H9 (cell line): ENCODE measurements around the gene KCNJ15. TPM values are rescaled to one million over a fixed set of nuclear protein-coding genes. Genes with fewer than 3 reads are reported as not detected.

Source experiments
- DNase-seq: peaks from one replicate; pipeline ENCODE4 v3.0.0-alpha.2; 2017
- H2AFZ ChIP-seq: one replicate; pipeline ENCODE4 v1.6.1; 2013; ENCODE audit warnings: mild to moderate bottlenecking, low read length, control low read depth, moderate library complexity
- H2AK5ac ChIP-seq: 2 replicates; pipeline ENCODE4 v1.6.1; 2013; ENCODE audit warnings: low read length, control low read depth, mixed read lengths; ENCODE audit not compliant: insufficient read length
- H2BK120ac ChIP-seq: one replicate; pipeline ENCODE4 v1.6.1; 2013; ENCODE audit warnings: low read depth, mild to moderate bottlenecking, low read length, control low read depth, inconsistent platforms; ENCODE audit not compliant: poor library complexity, severe bottlenecking
- H2BK12ac ChIP-seq: 2 replicates; pipeline ENCODE4 v1.6.1; 2013; ENCODE audit warnings: low read length, control low read depth, mixed read lengths, low read depth; ENCODE audit not compliant: insufficient read length
- H2BK15ac ChIP-seq: 2 replicates; pipeline ENCODE4 v1.6.1; 2013; ENCODE audit warnings: low read depth, low read length, control low read depth
- H2BK20ac ChIP-seq: one replicate; pipeline ENCODE4 v1.6.1; 2013; ENCODE audit warnings: low read depth, mild to moderate bottlenecking, low read length, control low read depth, inconsistent platforms; ENCODE audit not compliant: poor library complexity, severe bottlenecking
- H2BK5ac ChIP-seq: 2 replicates; pipeline ENCODE4 v1.6.1; 2013; ENCODE audit warnings: low read length, control low read depth, mixed read lengths; ENCODE audit not compliant: insufficient read length
- H3K14ac ChIP-seq: 2 replicates; pipeline ENCODE4 v1.6.1; 2013; ENCODE audit warnings: low read length, control low read depth; ENCODE audit not compliant: insufficient read depth
- H3K18ac ChIP-seq: 2 replicates; pipeline ENCODE4 v1.6.1; 2013; ENCODE audit warnings: low read depth, mild to moderate bottlenecking, mixed read lengths, low read length, control low read depth; ENCODE audit not compliant: insufficient read length
- H3K23ac ChIP-seq: 2 replicates; pipeline ENCODE4 v1.6.1; 2013; ENCODE audit warnings: low read length, control low read depth, mixed read lengths, low read depth; ENCODE audit not compliant: insufficient read length
- H3K23me2 ChIP-seq: 2 replicates; pipeline ENCODE4 v1.6.1; 2013; ENCODE audit warnings: low read depth, mild to moderate bottlenecking, mixed read lengths, low read length, control low read depth; ENCODE audit not compliant: insufficient read length, poor library complexity, severe bottlenecking
- H3K27ac ChIP-seq: 2 replicates; pipeline ENCODE4 v1.5.1; 2013; ENCODE audit warnings: low read length, control low read depth, mixed read lengths, low read depth; ENCODE audit not compliant: insufficient read length
- H3K27me3 ChIP-seq: 2 replicates; pipeline ENCODE4 v1.6.1; 2013; ENCODE audit warnings: low read length, control low read depth, inconsistent platforms; ENCODE audit not compliant: insufficient read depth
- H3K4ac ChIP-seq: 2 replicates; pipeline ENCODE4 v1.6.1; 2013; ENCODE audit warnings: low read depth, mild to moderate bottlenecking, control low read depth, inconsistent platforms, low read length, moderate library complexity
- H3K4me1 ChIP-seq: 2 replicates; pipeline ENCODE4 v1.6.1; 2013; ENCODE audit warnings: low read length, control low read depth, inconsistent platforms; ENCODE audit not compliant: insufficient read depth
- H3K4me2 ChIP-seq: 2 replicates; pipeline ENCODE4 v1.6.1; 2013; ENCODE audit warnings: low read length, control low read depth, mixed read lengths; ENCODE audit not compliant: insufficient read length, insufficient read depth
- H3K56ac ChIP-seq: 2 replicates; pipeline ENCODE4 v1.6.1; 2013; ENCODE audit warnings: low read depth, mild to moderate bottlenecking, mixed read lengths, low read length, control low read depth; ENCODE audit not compliant: insufficient read length
- H3K79me1 ChIP-seq: 2 replicates; pipeline ENCODE4 v1.6.1; 2013; ENCODE audit warnings: low read depth, mild to moderate bottlenecking, moderate library complexity, low read length, control low read depth, inconsistent platforms; ENCODE audit not compliant: insufficient read depth, poor library complexity, severe bottlenecking
- H3K79me2 ChIP-seq: 2 replicates; pipeline ENCODE4 v1.6.1; 2013; ENCODE audit warnings: low read length, control low read depth, inconsistent platforms; ENCODE audit not compliant: insufficient read depth
- H3K9ac ChIP-seq: 2 replicates; pipeline ENCODE4 v1.6.1; 2013; ENCODE audit warnings: low read length, control low read depth, mixed read lengths; ENCODE audit not compliant: insufficient read length; ENCODE audit errors: extremely low read depth
- H3K9me3 ChIP-seq: one replicate; pipeline ENCODE4 v1.6.1; 2013; ENCODE audit warnings: low read depth, low read length, inconsistent platforms; ENCODE audit not compliant: control insufficient read depth
- H3T11ph ChIP-seq: one replicate; pipeline ENCODE4 v1.6.1; 2013; ENCODE audit warnings: mild to moderate bottlenecking, low read length, control low read depth, inconsistent platforms
- H4K20me1 ChIP-seq: one replicate; pipeline ENCODE4 v1.6.1; 2013; ENCODE audit not compliant: control insufficient read depth, insufficient read length, insufficient read depth
- H4K5ac ChIP-seq: 2 replicates; pipeline ENCODE4 v1.6.1; 2013; ENCODE audit warnings: low read depth, mild to moderate bottlenecking, mixed read lengths, low read length, control low read depth; ENCODE audit not compliant: insufficient read length
- H4K8ac ChIP-seq: replicated peaks from 2 replicates; pipeline ENCODE4 v1.6.1; 2013; ENCODE audit warnings: low read length, control low read depth, mixed read lengths, low read depth; ENCODE audit not compliant: insufficient read length
- H4K91ac ChIP-seq: 2 replicates; pipeline ENCODE4 v1.6.1; 2013; ENCODE audit warnings: low read depth, mild to moderate bottlenecking, moderate library complexity, mixed read lengths, low read length, control low read depth; ENCODE audit not compliant: insufficient read length
- H3K27ac Mint-ChIP-seq, 3 experiments: 2 replicates in 2 of 3; 3 replicates in 1 of 3; pipeline ENCODE4 v1.8.0; 2020 to 2021; ENCODE audit warnings: mixed read lengths in 3 of 3, mild to moderate bottlenecking in 1 of 3, moderate library complexity in 1 of 3
- H3K27me3 Mint-ChIP-seq: 2 replicates; pipeline ENCODE4 v1.8.0; 2021; ENCODE audit warnings: low read depth, mild to moderate bottlenecking, moderate library complexity, mixed read lengths
- H3K36me3 Mint-ChIP-seq, 3 experiments: 2 replicates in 2 of 3; 3 replicates in 1 of 3; pipeline ENCODE4 v1.8.0; 2020 to 2021; ENCODE audit warnings: low read depth in 3 of 3, mixed read lengths in 3 of 3; ENCODE audit not compliant: insufficient read depth in 1 of 3
- H3K4me1 Mint-ChIP-seq, 2 experiments: 2 replicates each; pipeline ENCODE4 v1.8.0; 2020; ENCODE audit warnings: mixed read lengths in 2 of 2
- H3K4me3 Mint-ChIP-seq, 2 experiments: 2 replicates in 1 of 2; 3 replicates in 1 of 2; pipeline ENCODE4 v1.8.0; 2020 to 2021; ENCODE audit warnings: mild to moderate bottlenecking in 2 of 2, mixed read lengths in 2 of 2, moderate library complexity in 1 of 2
- H3K9me3 Mint-ChIP-seq, 2 experiments: 2 replicates in 1 of 2; 3 replicates in 1 of 2; pipeline ENCODE4 v1.8.0; 2020; ENCODE audit warnings: mild to moderate bottlenecking in 2 of 2, mixed read lengths in 2 of 2, moderate library complexity in 1 of 2
- WGBS: extraction: QIAGEN DNeasy Blood & Tissue Kit; methylation state at CpG from one replicate; pipeline ENCODE4 v1.1.7; 2013; ENCODE audit warnings: missing lambda C conversion rate, low lambda C conversion rate, mixed read lengths; ENCODE audit not compliant: insufficient read length; ENCODE audit errors: extremely low coverage; 5-methylcytosine and 5-hydroxymethylcytosine counted together
- total RNA-seq: library from RNA; stranded (reverse); gene quantifications from 2 replicates; pipeline ENCODE4 v1.2.1, GENCODE V29; 2021
- TF ChIP-seq, protein P1 (sequence below): fragments of 200-600 bp; sonication (generic); conservative IDR thresholded peaks from 3 replicates; pipeline ENCODE4 v1.8.0; 2021; ENCODE audit warnings: antibody characterized with exemption, mild to moderate bottlenecking

Gene KCNJ15
- total RNA-seq, 1 experiment from 2014 or later: not detected

DNA sequence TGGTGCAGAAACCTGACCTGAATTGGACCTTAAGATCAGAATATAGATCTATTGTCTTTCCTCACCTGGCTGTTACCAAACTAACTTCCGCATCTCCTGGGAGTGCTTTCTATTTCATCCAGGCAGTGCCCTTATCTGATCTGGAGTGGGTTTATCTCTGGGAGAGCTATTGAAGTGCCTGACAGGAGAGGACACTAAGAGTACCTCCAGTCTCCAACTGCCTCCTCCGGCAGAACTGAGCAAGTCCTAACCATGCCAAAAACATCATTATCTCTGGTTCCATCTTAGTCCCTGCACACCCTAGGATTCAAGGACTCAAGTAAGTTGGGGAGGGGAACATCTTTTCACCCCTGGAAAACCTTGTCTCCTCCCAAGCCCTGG is 12.4 kb upstream of the KCNJ15 start:
- H3K27ac Mint-ChIP-seq: no peak overlapping the region
- H2BK5ac ChIP-seq: no peak overlapping the region

More for the DNA sequence above, 12.4 kb upstream of the KCNJ15 start:
- Mint-ChIP-seq H3K9me3 (peaks cover 0 to 4% of the 10 kb centered on the region in 2 experiments; a peak in 2 of 5 replicates), H3K4me3 (no peak overlapping the region), H3K4me1 (no peaks in the 10 kb centered on the region), H3K36me3 (no peaks in the 10 kb centered on the region), H3K27me3 (no peaks in the 10 kb centered on the region)
- no peak overlapping the region for H4K91ac ChIP-seq
- no peak overlapping the region for H2BK12ac ChIP-seq
- H4K8ac ChIP-seq: no peak overlapping the region
- no peak overlapping the region for H2AK5ac ChIP-seq
- H2BK120ac ChIP-seq: no peak overlapping the region
- H3K9ac ChIP-seq: no peak overlapping the region
- H2BK15ac ChIP-seq: no peak overlapping the region; the same call in 1 of the 2 replicates
- no peaks in the 10 kb centered on the region for H3K9me3 ChIP-seq
- H2BK20ac ChIP-seq: no peak overlapping the region
- H3K56ac ChIP-seq: no peak overlapping the region
- DNase-seq: no peak
- H3K4me1 ChIP-seq: no peaks in the 10 kb centered on the region
- no peak overlapping the region for H3K23ac ChIP-seq
- no peaks in the 10 kb centered on the region for H3K79me2 ChIP-seq
- no peak overlapping the region for H3K4ac ChIP-seq
- H3K79me1 ChIP-seq: no peaks in the 10 kb centered on the region
- no peak overlapping the region for H3K27ac ChIP-seq
- H3T11ph ChIP-seq: no peak overlapping the region
- no peak overlapping the region for H2AFZ ChIP-seq
- H3K14ac ChIP-seq: no peak overlapping the region
- H4K20me1 ChIP-seq: no peaks in the 10 kb centered on the region
- no peaks in the 10 kb centered on the region for H3K23me2 ChIP-seq
- no peak overlapping the region for H4K5ac ChIP-seq
- WGBS: no CpG with 5 or more reads among the region's 2 CpGs
- H3K27me3 ChIP-seq: no peaks in the 10 kb centered on the region
- TF ChIP-seq, protein P1, sequence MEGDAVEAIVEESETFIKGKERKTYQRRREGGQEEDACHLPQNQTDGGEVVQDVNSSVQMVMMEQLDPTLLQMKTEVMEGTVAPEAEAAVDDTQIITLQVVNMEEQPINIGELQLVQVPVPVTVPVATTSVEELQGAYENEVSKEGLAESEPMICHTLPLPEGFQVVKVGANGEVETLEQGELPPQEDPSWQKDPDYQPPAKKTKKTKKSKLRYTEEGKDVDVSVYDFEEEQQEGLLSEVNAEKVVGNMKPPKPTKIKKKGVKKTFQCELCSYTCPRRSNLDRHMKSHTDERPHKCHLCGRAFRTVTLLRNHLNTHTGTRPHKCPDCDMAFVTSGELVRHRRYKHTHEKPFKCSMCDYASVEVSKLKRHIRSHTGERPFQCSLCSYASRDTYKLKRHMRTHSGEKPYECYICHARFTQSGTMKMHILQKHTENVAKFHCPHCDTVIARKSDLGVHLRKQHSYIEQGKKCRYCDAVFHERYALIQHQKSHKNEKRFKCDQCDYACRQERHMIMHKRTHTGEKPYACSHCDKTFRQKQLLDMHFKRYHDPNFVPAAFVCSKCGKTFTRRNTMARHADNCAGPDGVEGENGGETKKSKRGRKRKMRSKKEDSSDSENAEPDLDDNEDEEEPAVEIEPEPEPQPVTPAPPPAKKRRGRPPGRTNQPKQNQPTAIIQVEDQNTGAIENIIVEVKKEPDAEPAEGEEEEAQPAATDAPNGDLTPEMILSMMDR: no peak
- no peak overlapping the region for H3K4me2 ChIP-seq
- H3K18ac ChIP-seq: no peak overlapping the region
